GM10266 (cell line): ENCODE results near the gene NECTIN3.

Source experiments
- DNase-seq: peaks from one replicate; pipeline ENCODE4 v3.0.0; 2012; ENCODE audit errors: extremely low spot score
- CTCF ChIP-seq: IDR thresholded peaks from 2 replicates; pipeline ENCODE4 v1.5.1; 2012; ENCODE audit warnings: mild to moderate bottlenecking, low read depth; ENCODE audit not compliant: control insufficient read depth, insufficient read depth; ENCODE audit errors: missing control alignments

Gene NECTIN3

GRCh38 chr3:111040959-111041358 lies 30.7 kb upstream of the NECTIN3 start:
- no peak for DNase-seq
- no peak for TF ChIP-seq CTCF

DNA sequence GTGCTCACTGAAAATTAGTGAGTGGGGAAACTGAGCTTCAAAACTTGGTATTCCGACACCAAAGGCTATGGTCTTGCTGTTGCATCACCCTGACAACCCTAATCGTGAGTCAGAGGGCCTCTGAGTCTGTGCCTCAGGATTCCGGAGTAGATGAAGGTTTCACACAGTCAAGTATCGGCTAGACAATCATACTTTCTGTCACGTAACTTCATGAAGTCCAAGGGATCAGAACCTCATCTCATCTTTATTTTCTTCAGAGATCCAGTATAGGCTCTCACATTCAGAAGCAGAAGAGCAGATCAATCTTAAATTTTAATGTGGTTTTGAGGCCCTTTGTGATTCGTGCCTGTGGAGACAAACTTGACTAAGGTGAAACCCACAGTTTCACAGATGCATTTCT lies 26.1 kb upstream of the NECTIN3 start:
- DNase-seq = no peak
- TF ChIP-seq CTCF = no peak

DNA sequence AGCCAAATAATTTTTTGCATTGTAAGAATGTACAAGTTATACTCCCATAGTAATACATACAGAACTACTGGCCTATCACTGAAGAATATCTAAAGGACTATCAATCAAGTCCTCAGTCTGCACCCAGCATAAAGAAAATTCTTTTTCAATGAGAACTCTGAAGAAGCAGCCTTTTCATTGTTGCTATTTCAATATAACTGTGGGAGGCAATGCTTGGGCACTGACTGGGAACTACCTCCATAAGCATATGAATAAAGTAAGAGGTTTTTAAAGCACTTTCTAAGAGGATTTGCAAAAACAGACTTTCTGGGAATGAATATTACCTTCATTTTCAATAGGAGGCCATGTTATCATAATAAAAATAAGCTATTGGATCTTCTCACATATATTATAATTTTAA lies 24.6 kb upstream of the NECTIN3 start:
- no peak for TF ChIP-seq CTCF
- no peak for DNase-seq

GRCh38 chr3:111047812-111048435 lies 23.7 kb upstream of the NECTIN3 start:
- no peak for DNase-seq

DNA sequence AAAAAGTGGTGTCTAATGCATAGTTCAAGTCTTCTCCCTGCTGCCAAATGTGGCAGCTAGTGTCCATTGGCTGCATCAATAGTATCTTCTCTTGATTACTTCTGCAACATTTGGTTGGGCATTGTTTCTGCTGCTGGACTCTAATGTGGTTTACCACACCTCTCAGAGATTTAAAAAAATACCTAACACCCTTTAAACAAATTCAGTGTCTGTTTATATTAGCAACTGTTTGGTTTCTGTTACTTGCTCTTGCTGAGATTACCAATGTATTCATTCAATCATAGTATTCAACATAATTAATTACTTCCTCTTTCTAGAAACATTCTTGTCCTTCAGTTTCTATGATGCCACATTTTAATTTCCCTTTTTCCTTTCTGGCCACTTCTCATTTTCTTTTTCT lies 20.3 kb upstream of the NECTIN3 start:
- DNase-seq = no peak
- no peak for TF ChIP-seq CTCF

More at GRCh38 chr3:111047812-111048435, 23.7 kb upstream of the NECTIN3 start:
- TF ChIP-seq CTCF = no peak

DNA sequence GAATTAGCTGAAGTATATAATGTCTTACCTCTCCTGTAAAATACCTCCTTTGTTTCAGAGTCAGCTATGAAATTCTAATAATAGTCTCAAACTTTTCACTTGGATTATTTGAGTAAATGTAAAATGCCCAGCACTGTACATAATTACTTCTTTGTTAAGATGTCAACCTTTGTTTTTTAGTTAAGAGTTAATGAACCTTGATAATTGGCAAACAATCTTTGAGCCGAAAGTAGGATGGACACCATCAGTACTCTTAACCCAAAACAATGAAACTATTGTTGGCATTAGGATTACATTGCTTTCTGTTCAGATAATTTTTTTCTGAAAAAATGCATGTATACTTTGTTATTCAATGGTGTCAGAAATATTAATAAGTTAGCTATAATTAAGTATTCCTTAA lies 3.0 kb upstream of the NECTIN3 start:
- TF ChIP-seq CTCF = no peak
- no peak for DNase-seq

DNA sequence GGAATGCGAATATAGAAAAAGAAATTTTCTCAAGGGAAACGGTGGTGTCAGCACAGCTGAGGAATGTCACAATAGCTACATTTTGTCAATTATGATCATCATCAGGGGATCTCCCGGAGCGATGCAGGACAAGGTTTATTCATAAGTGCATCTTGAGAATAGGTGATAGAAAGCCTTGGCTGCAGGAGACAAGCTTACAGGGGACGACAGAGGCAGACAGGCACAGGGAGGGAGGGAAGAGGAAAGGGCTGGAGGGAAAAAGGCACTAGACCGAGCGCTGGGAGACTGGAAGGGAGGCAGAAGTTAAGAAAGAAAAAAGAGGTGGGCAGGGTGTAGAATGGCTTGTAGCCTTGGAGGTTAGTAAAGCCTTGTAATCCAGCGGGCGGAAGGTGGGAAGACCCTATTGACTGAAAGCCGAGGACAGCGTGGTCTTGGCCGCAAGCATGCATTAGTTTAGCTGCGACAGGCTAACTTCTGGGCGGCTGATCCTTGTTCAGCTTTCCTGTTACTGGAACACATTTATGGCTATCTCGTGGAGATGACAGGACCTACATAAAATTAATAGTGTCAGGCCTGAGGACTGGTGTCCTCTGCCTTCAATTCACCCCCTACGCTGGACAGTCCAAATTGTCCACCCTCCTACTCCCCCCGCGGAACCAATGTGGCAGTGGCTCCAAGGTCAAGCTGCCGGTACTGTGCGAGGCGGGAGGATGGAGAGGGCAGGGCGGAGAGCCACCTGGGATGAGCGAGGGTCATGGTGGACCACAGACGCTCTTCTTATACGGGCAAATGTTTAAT lies 1.4 kb upstream of the NECTIN3 start:
- no peak for TF ChIP-seq CTCF
- DNase-seq = no peak
